SK-N-SH (cell line): ENCODE measurements around the gene SVOP. TPM values are rescaled to one million over a fixed set of nuclear protein-coding genes. Genes with fewer than 3 reads are reported as not detected.

ENCODE experiments used
- CTCF ChIA-PET: fragments of 300-600, 350-600 bp; formaldehyde crosslinking; extraction: SDS; loops from one replicate; lab custom pipeline; 2021; lab: Yijun Ruan, JAX
- POLR2A ChIA-PET: fragments of 350-600 bp; sonication (Branson Sonifier 250); formaldehyde crosslinking; extraction: SDS; loops from one replicate; lab custom pipeline; 2020; ENCODE audit warnings: antibody characterized with exemption, inconsistent platforms; lab: Yijun Ruan, JAX
- DNase-seq: peaks from one replicate; pipeline ENCODE4 v3.0.0; 2012
- H2AFZ ChIP-seq: fragments of 200-600 bp; sonication (generic); 2 replicates; pipeline ENCODE4 v1.8.1; 2016; ENCODE audit warnings: antibody characterized with exemption, mild to moderate bottlenecking, low read depth
- H3F3A ChIP-seq: fragments of 200-600 bp; sonication (generic); replicated peaks from 2 replicates; pipeline ENCODE3; 2016; ENCODE audit warnings: antibody characterized with exemption, mild to moderate bottlenecking; ENCODE audit not compliant: insufficient read depth
- H3K27ac ChIP-seq, 2 experiments: fragments of 200-500 bp in 1 of 2; fragments of 200-600 bp in 1 of 2; sonication (Bioruptor generic) in 1 of 2; sonication (generic), shearing (Covaris generic) in 1 of 2; 2 replicates each; pipeline versions ENCODE4 v1.5.1 to v1.6.1; 2014 to 2016; ENCODE audit warnings: low read depth in 2 of 2, inconsistent platforms in 1 of 2, low read length in 1 of 2, mild to moderate bottlenecking in 1 of 2, mixed read lengths in 1 of 2
- H3K27me3 ChIP-seq: fragments of 200-600 bp; sonication (generic), shearing (Covaris generic); 2 replicates; pipeline ENCODE4 v1.6.1; 2016; ENCODE audit warnings: mixed run types; ENCODE audit not compliant: insufficient read depth
- H3K36me3 ChIP-seq, 2 experiments: fragments of 200-500 bp in 1 of 2; fragments of 200-600 bp in 1 of 2; sonication (Bioruptor generic) in 1 of 2; sonication (generic) in 1 of 2; replicated peaks in 1 of 2; 2 replicates each; pipeline versions ENCODE3 to v1.5.1; 2014 to 2016; ENCODE audit warnings: low read length in 1 of 2, mild to moderate bottlenecking in 1 of 2; ENCODE audit not compliant: insufficient read depth in 2 of 2, control insufficient read depth in 1 of 2
- H3K4me1 ChIP-seq, 2 experiments: fragments of 200-500 bp in 1 of 2; fragments of 200-600 bp in 1 of 2; sonication (Bioruptor generic) in 1 of 2; sonication (generic), shearing (Covaris generic) in 1 of 2; 2 replicates each; pipeline versions ENCODE4 v1.5.1 to v1.6.1; 2014 to 2016; ENCODE audit warnings: low read depth in 1 of 2, low read length in 1 of 2, mixed run types in 1 of 2; ENCODE audit not compliant: insufficient read depth in 2 of 2, control insufficient read depth in 1 of 2
- H3K4me2 ChIP-seq: fragments of 200-600 bp; sonication (generic), shearing (Covaris generic); 2 replicates; pipeline ENCODE4 v1.6.1; 2017; ENCODE audit warnings: mixed run types
- H3K4me3 ChIP-seq, 2 experiments: fragments of 200-500 bp in 1 of 2; fragments of 200-600 bp in 1 of 2; sonication (Bioruptor generic) in 1 of 2; sonication (generic), shearing (Covaris generic) in 1 of 2; 2 replicates each; pipeline versions ENCODE4 v1.5.1 to v1.8.1; 2014 to 2016; ENCODE audit warnings: low read depth in 2 of 2, inconsistent platforms in 1 of 2, low read length in 1 of 2, mild to moderate bottlenecking in 1 of 2, mixed read lengths in 1 of 2, moderate library complexity in 1 of 2
- H3K79me2 ChIP-seq: fragments of 200-600 bp; sonication (generic); 2 replicates; pipeline ENCODE4 v1.8.1; 2017; ENCODE audit warnings: mild to moderate bottlenecking; ENCODE audit not compliant: insufficient read depth
- H3K9ac ChIP-seq: fragments of 200-600 bp; sonication (generic); 2 replicates; pipeline ENCODE4 v1.6.1; 2017; ENCODE audit warnings: mixed run types
- H3K9me2 ChIP-seq: fragments of 200-600 bp; sonication (generic); 2 replicates; pipeline ENCODE4 v1.6.1; 2017; ENCODE audit warnings: mixed run types
- H3K9me3 ChIP-seq: fragments of 200-600 bp; sonication (generic); 2 replicates; pipeline ENCODE4 v1.6.1; 2017; ENCODE audit warnings: mixed run types, mild to moderate bottlenecking, moderate library complexity
- H4K20me1 ChIP-seq: fragments of 200-600 bp; sonication (generic); 2 replicates; pipeline ENCODE4 v1.6.1; 2017; ENCODE audit warnings: mild to moderate bottlenecking, mixed run types; ENCODE audit not compliant: insufficient read depth
- ELF1 ChIP-seq: IDR thresholded peaks from 2 replicates; pipeline ENCODE4 v1.4.0; 2012
- EZH2phosphoT487 ChIP-seq: fragments of 200-600 bp; sonication (generic); IDR thresholded peaks from 2 replicates; pipeline ENCODE4 v1.6.1; 2017; ENCODE audit warnings: low read depth, mixed run types, mild to moderate bottlenecking, antibody characterized with exemption, moderate library complexity, borderline replicate concordance
- FOSL2 ChIP-seq: IDR thresholded peaks from 2 replicates; pipeline ENCODE4 v1.4.0; 2012; ENCODE audit warnings: low read depth, mild to moderate bottlenecking, moderate library complexity, borderline replicate concordance
- FOXJ3 ChIP-seq: sonication (generic); formaldehyde crosslinking; IDR thresholded peaks from 2 replicates; pipeline ENCODE4 v1.5.1; 2020; ENCODE audit warnings: mild to moderate bottlenecking, missing genetic modification reagents
- FOXM1 ChIP-seq: IDR thresholded peaks from 2 replicates; pipeline ENCODE4 v1.4.0; 2012; ENCODE audit warnings: low read depth, mild to moderate bottlenecking
- GABPA ChIP-seq: IDR thresholded peaks from 2 replicates; pipeline ENCODE4 v1.4.0; 2012; ENCODE audit warnings: low read depth, mild to moderate bottlenecking
- GATA2 ChIP-seq: sonication (generic); formaldehyde crosslinking; IDR thresholded peaks from 2 replicates; pipeline ENCODE4 v1.5.0; 2020; ENCODE audit warnings: mild to moderate bottlenecking, missing genetic modification reagents
- MAX ChIP-seq: IDR thresholded peaks from 2 replicates; pipeline ENCODE4 v1.4.0; 2012; ENCODE audit warnings: low read depth
- MXI1 ChIP-seq: IDR thresholded peaks from 2 replicates; pipeline ENCODE4 v1.6.1; 2012; ENCODE audit warnings: mild to moderate bottlenecking, low read depth, low read length, improper control_type of control experiment
- NRF1 ChIP-seq: IDR thresholded peaks from 2 replicates; pipeline ENCODE4 v1.6.1; 2012; ENCODE audit warnings: low read depth, mild to moderate bottlenecking, low read length
- POLR2AphosphoS5 ChIP-seq: IDR thresholded peaks from 2 replicates; pipeline ENCODE4 v1.6.1; 2012; ENCODE audit warnings: low read depth, low read length
- RAD21 ChIP-seq: IDR thresholded peaks from 2 replicates; pipeline ENCODE4 v1.6.1; 2012; ENCODE audit warnings: mild to moderate bottlenecking, low read length
- REST ChIP-seq: IDR thresholded peaks from 2 replicates; pipeline ENCODE4 v1.6.1; 2012; ENCODE audit warnings: mild to moderate bottlenecking, low read depth, low read length, moderate library complexity
- RFX5 ChIP-seq: IDR thresholded peaks from 2 replicates; pipeline ENCODE4 v1.6.1; 2012; ENCODE audit warnings: mild to moderate bottlenecking, improper control_type of control experiment, low read length
- SMC3 ChIP-seq: IDR thresholded peaks from 2 replicates; pipeline ENCODE4 v1.6.1; 2012; ENCODE audit warnings: low read depth, low read length, improper control_type of control experiment
- TCF12 ChIP-seq: IDR thresholded peaks from 2 replicates; pipeline ENCODE4 v1.4.0; 2012
- USF1 ChIP-seq: IDR thresholded peaks from 2 replicates; pipeline ENCODE4 v1.4.0; 2012; ENCODE audit warnings: low read depth, borderline replicate concordance
- WGBS: methylation state at CpG from one replicate; pipeline ENCODE4 v1.1.6; 2017; ENCODE audit warnings: low lambda C conversion rate; 5-methylcytosine and 5-hydroxymethylcytosine counted together
- polyA plus RNA-seq, 3 experiments: library from polyadenylated mRNA; depleted of rRNA; stranded (reverse); fragments of >200 nt; gene quantifications; 2 replicates each; pipeline ENCODE4 v1.2.3, GENCODE V29; 2012

The SVOP gene
- polyA plus RNA-seq, 1 of the 3 experiments (the other 2 are of a cell fraction) = 0.07 TPM

- no peak for DNase-seq
- Histone ChIP-seq H3K4me2 (no peak overlapping the region), H3K9me3 (no peaks in the 10 kb centered on the region), H3K4me1 (no peaks in the 10 kb centered on the region; a peak in 1 of 4 replicates), H3K27ac (no peak overlapping the region), H3K36me3 (no peaks in the 10 kb centered on the region), H2AFZ (no peak overlapping the region), H3F3A (no peaks in the 10 kb centered on the region), H3K9ac (no peak overlapping the region), H3K4me3 (no peak overlapping the region), H4K20me1 (no peaks in the 10 kb centered on the region), H3K79me2 (no peaks in the 10 kb centered on the region), H3K27me3 (no peaks in the 10 kb centered on the region), H3K9me2 (no peaks in the 10 kb centered on the region)
- ChIA-PET CTCF (no interaction called here), POLR2A (no interaction called here)
- 52% methylated on average over 8 of the region's 8 CpGs for WGBS
- no peak for TF ChIP-seq ELF1
- no peak for TF ChIP-seq EZH2phosphoT487
- TF ChIP-seq FOXJ3 (CRISPR knock-in tag) = no peak
- no peak for TF ChIP-seq REST
- TF ChIP-seq RFX5 = no peak
- no peak for TF ChIP-seq FOSL2
- no peak for TF ChIP-seq SMC3
- no peak for TF ChIP-seq USF1
- TF ChIP-seq MXI1 = no peak
- no peak for TF ChIP-seq TCF12
- TF ChIP-seq POLR2AphosphoS5 = no peak
- no peak for TF ChIP-seq GABPA
- no peak for TF ChIP-seq NRF1
Measured at GRCh38 chr12:109047081-109047805, 26.4 kb upstream of the SVOP start.

DNA sequence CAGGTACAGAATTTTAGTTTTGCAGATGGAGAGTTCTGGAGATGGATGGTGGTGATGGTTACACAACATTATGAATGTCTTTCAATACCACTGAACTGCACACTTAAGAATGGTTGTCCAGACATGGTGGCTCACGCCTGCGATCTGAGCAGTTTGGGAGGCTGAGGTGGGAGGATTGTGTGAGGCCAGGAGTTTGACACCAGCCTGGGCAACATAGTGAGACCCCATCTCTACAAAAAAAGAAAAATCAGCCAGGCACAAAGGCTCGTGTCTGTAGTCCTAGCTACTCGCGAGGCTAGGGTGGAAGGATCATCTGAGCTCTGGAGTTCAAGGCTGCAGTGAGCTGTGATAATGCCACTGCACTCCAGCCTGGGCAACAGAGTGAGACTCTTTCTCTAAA, 23.4 kb upstream of the SVOP start:
- Histone ChIP-seq H3K4me3 (no peak overlapping the region), H3K4me1 (no peaks in the 10 kb centered on the region), H3K9ac (no peak overlapping the region), H2AFZ (no peak overlapping the region), H3F3A (no peaks in the 10 kb centered on the region), H3K9me2 (no peaks in the 10 kb centered on the region), H3K9me3 (no peaks in the 10 kb centered on the region), H4K20me1 (no peaks in the 10 kb centered on the region), H3K79me2 (no peaks in the 10 kb centered on the region), H3K27me3 (no peaks in the 10 kb centered on the region), H3K4me2 (no peak overlapping the region), H3K36me3 (no peaks in the 10 kb centered on the region), H3K27ac (no peak overlapping the region)
- TF ChIP-seq FOSL2 (no peak), EZH2phosphoT487 (no peak), POLR2AphosphoS5 (no peak), GATA2 (CRISPR knock-in tag) (no peak), FOXM1 (no peak), RAD21 (no peak), GABPA (no peak), MAX (no peak)
- no peak for DNase-seq
- WGBS = 33% methylated on average over 5 of the region's 5 CpGs
- ChIA-PET POLR2A (no interaction called here), CTCF (interaction anchor here (0.7 kb wide), 1 partner anchor 10 kb away, joined by 3 read pairs; no protein-coding TSS in a partner anchor)
